GM10847 (cell line): ENCODE results near the gene FARP2.

ENCODE experiments used
- POLR2A ChIP-seq: IDR thresholded peaks from 2 replicates; pipeline ENCODE4 v1.6.1; 2011; ENCODE audit not compliant: insufficient read length; ENCODE audit errors: extremely low read depth

FARP2 gene

GRCh38 chr2:241352227-241352626 is 3.9 kb upstream of the FARP2 start:
- no peak for TF ChIP-seq POLR2A

GRCh38 chr2:241354668-241355658 is 1.1 kb upstream of the FARP2 start:
- TF ChIP-seq POLR2A = no peak

DNA sequence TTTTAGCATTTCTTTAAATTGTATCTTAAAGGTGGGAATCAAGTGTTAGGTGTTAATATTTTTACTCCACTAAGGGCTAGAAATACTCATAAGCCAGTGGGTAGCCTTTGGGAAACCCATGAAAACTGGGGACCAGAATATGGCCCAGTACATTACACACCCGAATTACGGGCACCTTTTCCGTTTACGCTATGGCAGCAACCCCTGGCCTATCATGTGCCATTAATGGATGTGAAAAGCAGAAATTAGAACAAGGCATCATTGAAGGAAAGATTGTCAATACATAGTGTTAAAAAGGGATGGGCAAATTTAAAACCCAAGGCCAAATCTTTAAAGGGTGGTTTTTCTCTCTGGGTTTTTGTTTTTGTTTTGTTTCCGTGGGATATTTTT is 781 bp downstream of the FARP2 start:
- no peak for TF ChIP-seq POLR2A

DNA sequence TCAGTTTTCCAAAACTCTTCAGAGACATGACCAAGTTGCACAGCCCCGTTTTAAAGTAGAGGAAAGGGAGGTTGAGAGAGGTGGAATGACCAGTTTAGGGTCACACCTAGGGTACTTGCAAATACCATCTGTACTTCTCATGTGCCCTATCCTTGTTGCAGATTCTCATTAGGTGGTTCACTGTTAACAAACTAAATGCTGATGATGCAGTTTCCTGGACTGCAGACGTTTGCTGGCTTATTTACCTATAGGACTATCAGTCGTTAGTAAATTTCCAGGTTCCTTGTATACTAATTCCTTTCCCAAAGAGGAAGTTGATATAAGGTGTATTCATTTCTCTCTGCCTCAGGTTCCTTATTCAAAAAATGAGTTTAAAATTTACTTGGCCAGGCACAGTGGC is 1.4 kb downstream of the FARP2 start:
- no peak for TF ChIP-seq POLR2A

GRCh38 chr2:241358470-241358869 is 2.4 kb downstream of the FARP2 start:
- no peak for TF ChIP-seq POLR2A

- no peak for TF ChIP-seq POLR2A
These were observed 3.5 kb downstream of the FARP2 start for GRCh38 chr2:241359481-241360045.

DNA sequence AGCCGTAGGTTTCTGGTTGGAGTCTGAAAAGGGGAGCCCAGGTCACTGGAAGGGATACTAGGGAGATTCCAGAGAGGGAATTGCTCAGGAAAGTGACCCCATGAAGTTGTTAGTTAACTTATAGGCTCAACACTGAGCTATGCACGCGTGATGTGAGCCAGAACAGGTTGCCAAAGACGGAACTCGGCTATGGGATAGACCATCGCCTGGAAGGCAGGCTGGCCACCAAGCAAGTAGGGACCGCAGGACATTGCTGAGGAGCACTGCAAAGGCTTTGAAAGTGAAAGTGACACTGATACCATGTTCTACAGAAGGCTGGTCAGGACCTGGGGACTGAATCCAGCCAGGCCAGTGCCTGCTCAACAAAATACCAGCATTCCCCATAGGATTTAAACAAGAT is 7.3 kb downstream of the FARP2 start:
- no peak for TF ChIP-seq POLR2A

GRCh38 chr2:241364781-241365180 is 8.7 kb downstream of the FARP2 start:
- TF ChIP-seq POLR2A = no peak

DNA sequence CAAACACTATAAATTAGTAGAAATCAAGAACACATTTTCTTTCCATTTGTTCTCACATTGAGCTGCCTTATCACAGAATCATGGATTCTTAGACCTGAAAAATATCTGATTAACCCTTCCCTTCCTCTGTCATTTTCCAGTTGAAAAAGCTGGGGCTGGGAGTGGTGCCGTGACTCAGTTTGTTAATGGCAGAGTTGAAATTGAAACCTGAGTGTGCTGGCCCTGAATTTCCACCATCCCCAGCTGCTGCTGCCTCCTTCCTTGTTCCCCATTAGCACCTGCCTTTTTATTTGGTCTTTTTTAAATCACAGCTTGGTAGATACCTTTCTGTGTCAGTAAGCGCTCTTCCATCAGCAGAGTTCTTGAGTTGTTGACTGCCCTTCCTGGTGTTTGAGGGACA is 10.6 kb downstream of the FARP2 start:
- TF ChIP-seq POLR2A = no peak

GRCh38 chr2:241368643-241369042 is 12.6 kb downstream of the FARP2 start:
- no peak for TF ChIP-seq POLR2A

GRCh38 chr2:241372361-241372992 is 16.4 kb downstream of the FARP2 start:
- no peak for TF ChIP-seq POLR2A

GRCh38 chr2:241373446-241373845 is 17.4 kb downstream of the FARP2 start:
- no peak for TF ChIP-seq POLR2A

- TF ChIP-seq POLR2A = no peak
These were observed 19.2 kb downstream of the FARP2 start for GRCh38 chr2:241375300-241375699.

GRCh38 chr2:241376808-241377207 is 20.7 kb downstream of the FARP2 start:
- no peak for TF ChIP-seq POLR2A

DNA sequence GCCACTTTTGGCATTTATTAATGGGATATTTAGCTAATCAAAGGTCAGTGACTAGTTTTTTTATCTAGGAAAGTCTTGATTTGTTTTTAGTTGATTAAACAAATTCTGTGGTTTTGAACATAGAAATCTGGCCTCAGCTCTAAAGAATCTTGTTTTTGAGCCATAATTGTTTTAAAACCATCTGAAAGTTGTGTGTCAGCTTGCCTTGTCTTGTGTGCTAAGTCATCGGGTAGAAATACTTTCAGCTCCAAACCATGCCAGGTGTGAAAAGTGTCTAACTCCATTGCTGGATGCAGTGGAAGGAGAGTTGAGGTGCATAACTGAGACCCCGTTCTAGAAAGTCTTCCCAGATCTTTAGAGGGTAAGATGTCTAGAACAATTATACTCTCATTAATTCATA is 22.7 kb downstream of the FARP2 start:
- no peak for TF ChIP-seq POLR2A
